GM12878 (cell line): ENCODE data around the gene ORC4. TPM values are rescaled to one million over a fixed set of nuclear protein-coding genes. Genes with fewer than 3 reads are reported as not detected.

Experiments
- ATAC-seq: fragments of 200-7000 bp; cut with Tn5 transposase; 3 replicates; pipeline ENCODE4 v1.9.1; 2020; ENCODE audit warnings: mild to moderate bottlenecking, moderate library complexity
- BruUV-seq: library from RNA; stranded (reverse); fragments of 400-500 nt; replicated peaks from 2 replicates; lab custom pipeline; 2021; lab: Mats Ljungman, UMichigan
- CTCF ChIA-PET: fragments of 300-600 bp; sonication (Branson Sonifier 250); formaldehyde crosslinking; extraction: SDS; loops from one replicate; lab custom pipeline; 2021; ENCODE audit warnings: inconsistent platforms; lab: Yijun Ruan, JAX
- POLR2A ChIA-PET: fragments of 350-600 bp; formaldehyde crosslinking; extraction: SDS; loops from one replicate; lab custom pipeline; 2021; ENCODE audit warnings: inconsistent platforms; lab: Charles Lee
- RAD21 ChIA-PET: fragments of 300-600 bp; sonication (Branson Sonifier 250); formaldehyde crosslinking; loops from one replicate; lab custom pipeline; 2023; ENCODE audit warnings: antibody characterized with exemption; ENCODE audit not compliant: unreplicated experiment; lab: Charles Lee
- SMC1A ChIA-PET: fragments of 300-600 bp; sonication (Branson Sonifier 250); formaldehyde crosslinking; loops from one replicate; lab custom pipeline; 2023; ENCODE audit not compliant: unreplicated experiment, uncharacterized antibody; lab: Charles Lee
- DNase-seq: peaks from one replicate; pipeline ENCODE4 v3.0.0-alpha.2; 2011; ENCODE audit warnings: low read depth, low spot score
- FAIRE-seq: peaks from 3 replicates; lab custom pipeline; 2011; peaks lifted over from hg19 to GRCh38; lab: Jason Lieb, UNC
- H2AFZ ChIP-seq: 2 replicates; pipeline ENCODE4 v1.6.0; 2011; ENCODE audit warnings: low read depth, low read length, control low read depth; ENCODE audit not compliant: control insufficient read depth
- H3K27ac ChIP-seq: 2 replicates; pipeline ENCODE4 v1.5.1; 2011; ENCODE audit warnings: control low read depth; ENCODE audit not compliant: control insufficient read depth, insufficient read depth
- H3K27me3 ChIP-seq, 2 experiments: replicated peaks in 1 of 2; 2 replicates each; pipeline versions ENCODE4 v1.6.0 to v1.6.1; 2011; ENCODE audit warnings: low read length in 1 of 2; ENCODE audit not compliant: control insufficient read depth in 2 of 2, insufficient read depth in 2 of 2
- H3K36me3 ChIP-seq, 2 experiments: 2 replicates each; pipeline ENCODE4 v1.5.1; 2011; ENCODE audit warnings: low read length in 1 of 2; ENCODE audit not compliant: control insufficient read depth in 2 of 2, insufficient read depth in 2 of 2
- H3K4me1 ChIP-seq: 2 replicates; pipeline ENCODE4 v1.6.1; 2011; ENCODE audit warnings: mild to moderate bottlenecking, low read length, moderate library complexity, mixed read lengths; ENCODE audit not compliant: control insufficient read depth, insufficient read depth
- H3K4me2 ChIP-seq: 2 replicates; pipeline ENCODE4 v1.6.0; 2011; ENCODE audit warnings: control low read depth; ENCODE audit not compliant: control insufficient read depth, insufficient read depth
- H3K4me3 ChIP-seq: fragments of 200-600 bp; sonication (generic); 2 replicates; pipeline ENCODE4 v1.5.1; 2016
- H3K79me2 ChIP-seq: 2 replicates; pipeline ENCODE4 v1.6.0; 2011; ENCODE audit warnings: low read length; ENCODE audit not compliant: control insufficient read depth, insufficient read depth
- H3K9ac ChIP-seq: 2 replicates; pipeline ENCODE4 v1.8.0; 2011; ENCODE audit warnings: low read length, control low read depth, mixed read lengths; ENCODE audit not compliant: control insufficient read depth, insufficient read depth
- H3K9me3 ChIP-seq: replicated peaks from 3 replicates; pipeline ENCODE4 v1.5.1; 2011; ENCODE audit warnings: mild to moderate bottlenecking, low read length; ENCODE audit not compliant: control insufficient read depth, insufficient read depth
- H4K20me1 ChIP-seq: 2 replicates; pipeline ENCODE4 v1.6.0; 2011; ENCODE audit not compliant: control insufficient read depth, insufficient read depth
- ATF7 ChIP-seq: fragments of 450-650 bp; IDR thresholded peaks from 2 replicates; pipeline ENCODE4 v1.6.1; 2016; ENCODE audit warnings: low read depth, mild to moderate bottlenecking
- CHD2 ChIP-seq: IDR thresholded peaks from 2 replicates; pipeline ENCODE4 v1.6.1; 2011; ENCODE audit warnings: low read depth, low read length, improper control_type of control experiment, borderline replicate concordance
- EZH2 ChIP-seq: IDR thresholded peaks from 2 replicates; pipeline ENCODE4 v1.6.1; 2012; ENCODE audit warnings: low read depth, mild to moderate bottlenecking, control low read depth, inconsistent platforms, low read length, borderline replicate concordance; ENCODE audit not compliant: control insufficient read depth
- FOXK2 ChIP-seq: fragments of 450-650 bp; IDR thresholded peaks from 2 replicates; pipeline ENCODE4 v1.6.1; 2017; ENCODE audit warnings: mild to moderate bottlenecking, moderate library complexity
- FOXM1 ChIP-seq: IDR thresholded peaks from 2 replicates; pipeline ENCODE4 v1.6.1; 2012; ENCODE audit warnings: low read depth, mild to moderate bottlenecking, inconsistent platforms, low read length, moderate library complexity
- GABPA ChIP-seq: IDR thresholded peaks from 2 replicates; pipeline ENCODE4 v1.6.1; 2014; ENCODE audit warnings: antibody characterized with exemption, low read depth, mild to moderate bottlenecking, inconsistent platforms
- GATAD2B ChIP-seq: fragments of 450-650 bp; conservative IDR thresholded peaks from 2 replicates; pipeline ENCODE4 v1.6.1; 2017; ENCODE audit warnings: low read depth, mild to moderate bottlenecking, moderate library complexity
- LARP7 ChIP-seq: fragments of 450-650 bp; IDR thresholded peaks from 2 replicates; pipeline ENCODE4 v1.6.1; 2017; ENCODE audit warnings: mild to moderate bottlenecking
- MEF2A ChIP-seq: IDR thresholded peaks from 2 replicates; pipeline ENCODE4 v1.6.1; 2011; ENCODE audit warnings: low read depth, mild to moderate bottlenecking, low read length, moderate library complexity; ENCODE audit not compliant: insufficient read depth
- MTA3 ChIP-seq: IDR thresholded peaks from 2 replicates; pipeline ENCODE4 v1.6.1; 2012; ENCODE audit warnings: low read length, inconsistent platforms, borderline replicate concordance
- MXI1 ChIP-seq: fragments of 150-350 bp; IDR thresholded peaks from 2 replicates; pipeline ENCODE4 v1.6.1; 2011; ENCODE audit warnings: low read depth, mild to moderate bottlenecking, inconsistent platforms, low read length, improper control_type of control experiment
- PAX8 ChIP-seq: fragments of 450-650 bp; IDR thresholded peaks from 2 replicates; pipeline ENCODE4 v1.6.1; 2017; ENCODE audit warnings: mild to moderate bottlenecking, moderate library complexity
- STAT3 ChIP-seq: IDR thresholded peaks from 2 replicates; pipeline ENCODE4 v1.6.1; 2011; ENCODE audit warnings: low read depth, low read length, improper control_type of control experiment
- TARDBP ChIP-seq: IDR thresholded peaks from 2 replicates; pipeline ENCODE4 v1.6.1; 2016; ENCODE audit warnings: borderline replicate concordance
- in situ Hi-C: fragments of 300-500 bp; cut with MboI; formaldehyde crosslinking; loops from 9 replicates; pipeline ENCODE4 v1.14.3; 2018; ENCODE audit warnings: mixed read lengths
- intact Hi-C: fragments of 100-400 bp; cut with micrococcal nuclease; formaldehyde crosslinking; loops from one replicate; pipeline ENCODE4 v1.14.2; 2022; ENCODE audit not compliant: unreplicated experiment
- polyA plus RNA-seq, 11 experiments: library from polyadenylated mRNA; depleted of rRNA in 4 of 11; unstranded in 6 of 11; stranded (reverse) in 5 of 11; fragments of >200 nt; fragmentation: Nextera tagmentation in 4 of 11; fragmentation: Illumina TruSeq in 1 of 11; extraction: Ambion mirVana in 4 of 11; extraction: Trizol in 1 of 11; gene quantifications; 1 replicate in 1 of 11; 2 replicates in 10 of 11; pipeline versions ENCODE4 v1.2.1 to v1.2.3, GENCODE V29; 2011 to 2016; ENCODE audit warnings: inconsistent platforms in 2 of 11, missing spikeins in 2 of 11, low read depth in 1 of 11
- total RNA-seq, 4 experiments: library from RNA; depleted of rRNA in 3 of 4; stranded (reverse); fragments of >200 nt in 3 of 4; fragmentation: Illumina TruSeq in 1 of 4; extraction: Trizol in 1 of 4; gene quantifications; 2 replicates each; pipeline versions ENCODE4 v1.2.1 to v1.2.3, GENCODE V29; 2013 to 2021
- TF ChIP-seq, protein P1 (sequence below): fragments of 450-650 bp; IDR thresholded peaks from 2 replicates; pipeline ENCODE4 v1.6.1; 2017; ENCODE audit warnings: mild to moderate bottlenecking
- TF ChIP-seq, protein P2 (sequence below): fragments of 450-650 bp; formaldehyde crosslinking; IDR thresholded peaks from 2 replicates; pipeline ENCODE4 v1.4.0; 2020; ENCODE audit warnings: mild to moderate bottlenecking, moderate library complexity

The ORC4 gene
- total and polyA plus RNA-seq, 10 of the 15 experiments (the other 5 are each of a cell fraction or from before 2014, with no cell fraction given), result 25.7 to 71.3 (median 52.1) TPM

DNA sequence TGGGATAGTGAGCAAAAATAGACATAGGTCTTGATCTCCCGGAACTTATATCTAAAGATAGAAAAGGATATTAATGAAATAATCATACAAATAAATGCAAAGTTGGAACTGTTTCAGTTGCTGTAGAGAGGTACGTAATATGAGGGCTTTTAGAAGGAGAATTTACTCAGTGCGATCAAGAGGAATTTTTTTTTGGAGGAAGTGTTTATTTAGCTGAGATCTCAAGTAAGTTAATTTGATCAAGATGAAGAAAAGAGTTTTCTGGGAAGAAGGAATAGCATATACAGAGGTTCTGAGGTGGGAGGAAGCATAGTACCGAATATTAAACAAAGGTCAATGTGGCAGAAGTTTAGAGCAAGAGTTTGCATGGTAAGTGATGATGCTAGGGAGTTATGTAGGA, 11.7 kb upstream of the ORC4 start (continued):
- TF ChIP-seq, protein P1, sequence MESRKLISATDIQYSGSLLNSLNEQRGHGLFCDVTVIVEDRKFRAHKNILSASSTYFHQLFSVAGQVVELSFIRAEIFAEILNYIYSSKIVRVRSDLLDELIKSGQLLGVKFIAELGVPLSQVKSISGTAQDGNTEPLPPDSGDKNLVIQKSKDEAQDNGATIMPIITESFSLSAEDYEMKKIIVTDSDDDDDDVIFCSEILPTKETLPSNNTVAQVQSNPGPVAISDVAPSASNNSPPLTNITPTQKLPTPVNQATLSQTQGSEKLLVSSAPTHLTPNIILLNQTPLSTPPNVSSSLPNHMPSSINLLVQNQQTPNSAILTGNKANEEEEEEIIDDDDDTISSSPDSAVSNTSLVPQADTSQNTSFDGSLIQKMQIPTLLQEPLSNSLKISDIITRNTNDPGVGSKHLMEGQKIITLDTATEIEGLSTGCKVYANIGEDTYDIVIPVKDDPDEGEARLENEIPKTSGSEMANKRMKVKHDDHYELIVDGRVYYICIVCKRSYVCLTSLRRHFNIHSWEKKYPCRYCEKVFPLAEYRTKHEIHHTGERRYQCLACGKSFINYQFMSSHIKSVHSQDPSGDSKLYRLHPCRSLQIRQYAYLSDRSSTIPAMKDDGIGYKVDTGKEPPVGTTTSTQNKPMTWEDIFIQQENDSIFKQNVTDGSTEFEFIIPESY, result no peak

DNA sequence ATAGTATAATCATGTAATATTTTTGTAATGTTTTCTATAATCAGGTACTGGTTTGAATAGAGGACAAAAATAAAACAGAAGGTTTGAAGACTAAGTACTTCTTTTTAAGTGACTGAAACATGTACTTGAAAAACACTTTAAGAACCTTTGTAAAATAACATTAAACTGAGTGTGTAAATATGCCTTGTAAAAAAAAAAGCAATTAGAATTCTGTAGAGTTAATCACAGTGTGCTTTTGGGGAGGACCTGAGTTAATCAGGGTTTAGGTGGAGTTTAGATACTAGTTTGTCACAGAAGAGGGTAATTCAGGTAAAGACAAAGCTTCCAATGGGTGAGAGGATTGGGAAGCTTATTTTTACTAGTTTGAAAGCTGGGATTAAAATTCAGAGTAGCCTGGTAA, 10.6 kb upstream of the ORC4 start:
- FAIRE-seq (no peak), ATAC-seq (no peak), DNase-seq (no peak)
- no peak overlapping the region for H3K27ac ChIP-seq
- intact Hi-C loops, result no loop called here
- H3K4me1 ChIP-seq, result no peaks in the 10 kb centered on the region
- H3K9me3 ChIP-seq, result peaks cover 3% of the 10 kb centered on the region; the same call in 1 of the 3 replicates
- no peaks in the 10 kb centered on the region for H3K27me3 ChIP-seq
- POLR2A ChIA-PET, result interaction anchor here (0.8 to 6.1 kb wide), 3 partner anchors 10 to 12 kb away, joined by 4 to 40 read pairs (median 5); partner anchors contain the start of genes MBD5 and ORC4
- no peak overlapping the region for H3K4me2 ChIP-seq
- RAD21 ChIA-PET, result interaction anchor here (1.2 to 3.2 kb wide), 3 partner anchors 9 to 11 kb away, joined by 4 to 22 read pairs (median 4); no protein-coding TSS in a partner anchor
- in situ Hi-C loops, result no loop called here
- TF ChIP-seq GABPA (no peak), LARP7 (no peak), CHD2 (no peak), MTA3 (no peak), GATAD2B (no peak), MXI1 (no peak), PAX8 (no peak), MEF2A (no peak), ATF7 (no peak), FOXK2 (no peak), STAT3 (no peak), EZH2 (no peak), TARDBP (no peak), FOXM1 (no peak)
- TF ChIP-seq, protein P2, sequence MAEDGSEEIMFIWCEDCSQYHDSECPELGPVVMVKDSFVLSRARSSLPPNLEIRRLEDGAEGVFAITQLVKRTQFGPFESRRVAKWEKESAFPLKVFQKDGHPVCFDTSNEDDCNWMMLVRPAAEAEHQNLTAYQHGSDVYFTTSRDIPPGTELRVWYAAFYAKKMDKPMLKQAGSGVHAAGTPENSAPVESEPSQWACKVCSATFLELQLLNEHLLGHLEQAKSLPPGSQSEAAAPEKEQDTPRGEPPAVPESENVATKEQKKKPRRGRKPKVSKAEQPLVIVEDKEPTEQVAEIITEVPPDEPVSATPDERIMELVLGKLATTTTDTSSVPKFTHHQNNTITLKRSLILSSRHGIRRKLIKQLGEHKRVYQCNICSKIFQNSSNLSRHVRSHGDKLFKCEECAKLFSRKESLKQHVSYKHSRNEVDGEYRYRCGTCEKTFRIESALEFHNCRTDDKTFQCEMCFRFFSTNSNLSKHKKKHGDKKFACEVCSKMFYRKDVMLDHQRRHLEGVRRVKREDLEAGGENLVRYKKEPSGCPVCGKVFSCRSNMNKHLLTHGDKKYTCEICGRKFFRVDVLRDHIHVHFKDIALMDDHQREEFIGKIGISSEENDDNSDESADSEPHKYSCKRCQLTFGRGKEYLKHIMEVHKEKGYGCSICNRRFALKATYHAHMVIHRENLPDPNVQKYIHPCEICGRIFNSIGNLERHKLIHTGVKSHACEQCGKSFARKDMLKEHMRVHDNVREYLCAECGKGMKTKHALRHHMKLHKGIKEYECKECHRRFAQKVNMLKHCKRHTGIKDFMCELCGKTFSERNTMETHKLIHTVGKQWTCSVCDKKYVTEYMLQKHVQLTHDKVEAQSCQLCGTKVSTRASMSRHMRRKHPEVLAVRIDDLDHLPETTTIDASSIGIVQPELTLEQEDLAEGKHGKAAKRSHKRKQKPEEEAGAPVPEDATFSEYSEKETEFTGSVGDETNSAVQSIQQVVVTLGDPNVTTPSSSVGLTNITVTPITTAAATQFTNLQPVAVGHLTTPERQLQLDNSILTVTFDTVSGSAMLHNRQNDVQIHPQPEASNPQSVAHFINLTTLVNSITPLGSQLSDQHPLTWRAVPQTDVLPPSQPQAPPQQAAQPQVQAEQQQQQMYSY, result no peak
- no TSS peak for BruUV-seq
- H3K4me3 ChIP-seq, result no peak overlapping the region
- no peak overlapping the region for H2AFZ ChIP-seq
- no peaks in the 10 kb centered on the region; a peak in 1 of 4 replicates for H3K36me3 ChIP-seq
- H3K79me2 ChIP-seq, result peaks cover 29% of the 10 kb centered on the region
- CTCF ChIA-PET, result interaction anchor here (1.5 to 3.2 kb wide), 4 partner anchors 8 to 478 kb away, joined by 3 to 15 read pairs (median 8); partner anchors contain the start of genes MBD5 and ORC4
- no peak overlapping the region for H3K9ac ChIP-seq
- SMC1A ChIA-PET, result interaction anchor here (0.6 to 17.7 kb wide), 6 partner anchors 8 to 316 kb away, joined by 3 to 177 read pairs (median 26); partner anchors contain the start of genes MBD5 and ORC4
- H4K20me1 ChIP-seq, result no peaks in the 10 kb centered on the region
